Memory B cell (primary cell): ENCODE measurements around the gene UNK.
A peak's percentile ranks its signal among the peaks of the same experiment; 100 is the strongest.

Experiments used
- ATAC-seq: fragments of 150-1000 bp; cut with Tn5 transposase; 2 replicates; pipeline ENCODE4 v1.10.0; 2021; ENCODE audit warnings: low read depth, mild to moderate bottlenecking, moderate library complexity
- DNase-seq, 2 donors: peaks; one replicate each; pipeline ENCODE4 v3.0.0; 2022; ENCODE audit warnings: low spot score in 2 of 2
- H3K27ac Mint-ChIP-seq: one replicate; pipeline ENCODE4 v1.8.0; 2022; ENCODE audit warnings: mild to moderate bottlenecking, moderate library complexity, mixed read lengths
- H3K27me3 Mint-ChIP-seq: one replicate; pipeline ENCODE4 v1.8.0; 2022; ENCODE audit warnings: mixed read lengths
- H3K36me3 Mint-ChIP-seq: one replicate; pipeline ENCODE4 v1.8.0; 2022; ENCODE audit warnings: mild to moderate bottlenecking, mixed read lengths
- H3K4me1 Mint-ChIP-seq: one replicate; pipeline ENCODE4 v1.8.0; 2022; ENCODE audit warnings: mixed read lengths
- H3K4me3 Mint-ChIP-seq: one replicate; pipeline ENCODE4 v1.8.0; 2022; ENCODE audit warnings: mild to moderate bottlenecking, moderate library complexity, mixed read lengths
- H3K9me3 Mint-ChIP-seq: one replicate; pipeline ENCODE4 v1.8.0; 2022; ENCODE audit warnings: mixed read lengths

Gene UNK

DNA sequence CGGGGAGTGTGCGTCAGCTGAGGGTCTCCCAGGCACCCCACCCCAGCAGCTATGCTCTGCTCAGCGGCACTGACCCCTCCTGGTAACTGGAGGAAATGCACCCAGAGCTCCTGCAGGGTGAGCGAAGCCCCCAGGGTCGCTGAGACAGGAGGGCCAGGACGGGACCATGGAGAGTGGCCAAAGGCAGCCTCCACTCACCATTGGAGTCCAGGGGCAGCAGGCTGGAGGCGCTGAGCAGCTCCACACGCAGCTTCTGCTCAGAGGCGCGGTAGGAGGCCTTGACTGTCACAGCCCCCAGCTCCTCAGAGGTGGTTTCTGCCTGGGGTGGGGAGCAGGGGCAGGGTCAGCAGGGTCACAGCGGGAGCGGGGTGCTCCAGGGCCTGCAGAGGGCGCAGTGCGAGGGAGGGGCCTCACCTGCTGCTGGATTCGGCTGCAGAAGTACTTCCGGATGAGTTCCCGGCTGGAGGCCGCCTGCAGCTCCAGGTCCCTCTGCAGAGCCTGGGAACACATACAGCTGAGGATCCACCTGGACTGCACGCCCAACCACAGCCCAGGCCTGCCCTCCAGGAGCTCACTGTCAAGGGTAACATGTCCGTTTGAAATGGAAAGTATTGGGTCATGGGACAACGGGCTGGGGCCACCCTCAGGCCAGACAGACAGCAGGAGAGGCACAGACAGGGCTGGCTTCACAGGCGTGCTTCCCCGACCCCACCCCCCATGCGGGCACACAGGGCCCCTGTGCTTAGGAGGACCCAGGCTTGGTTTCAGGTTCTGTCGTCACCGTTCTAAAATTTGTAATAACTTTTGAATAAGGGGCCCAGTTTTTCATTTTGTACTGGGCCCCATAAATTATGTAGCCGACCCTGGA lies 45.8 kb downstream of the UNK start:
- Mint-ChIP-seq H3K4me3 (no peak overlapping the region), H3K27ac (no peak overlapping the region)

DNA sequence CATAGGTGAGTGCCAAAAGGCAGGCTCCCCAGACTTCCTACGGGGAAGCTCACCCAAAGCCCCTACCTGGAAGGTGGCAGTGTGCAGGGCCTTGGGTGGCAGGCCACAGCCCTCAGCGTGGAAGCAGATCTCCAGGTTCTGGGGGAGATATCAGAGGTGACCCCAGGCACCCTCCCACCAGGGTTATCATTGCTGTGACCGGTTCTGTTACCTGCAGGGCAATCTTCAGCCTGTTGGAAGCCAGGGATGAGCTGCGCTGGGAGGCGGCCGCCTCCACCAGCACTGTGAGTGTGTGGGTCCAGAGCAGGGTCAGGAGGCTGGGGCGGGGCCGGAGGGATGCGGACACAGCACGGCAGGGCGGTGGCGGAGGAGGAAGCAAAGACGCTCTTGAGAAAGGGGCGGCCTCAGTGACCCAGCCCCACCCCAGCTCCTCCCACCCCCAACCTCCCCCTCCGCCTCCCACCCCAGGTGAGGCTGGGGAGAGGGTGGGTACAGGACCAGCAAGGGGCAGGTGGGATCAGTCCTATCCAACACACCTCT lies 46.5 kb downstream of the UNK start:
- no peak overlapping the region for H3K4me3 Mint-ChIP-seq

More for the DNA sequence above, 45.8 kb downstream of the UNK start:
- Mint-ChIP-seq H3K36me3 (peaks cover 20% of the 10 kb centered on the region), H3K9me3 (no peaks in the 10 kb centered on the region), H3K4me1 (peaks cover 8% of the 10 kb centered on the region), H3K27me3 (no peaks in the 10 kb centered on the region)
- DNase-seq: peak; percentile 38 to 50
- ATAC-seq: no peak

DNA sequence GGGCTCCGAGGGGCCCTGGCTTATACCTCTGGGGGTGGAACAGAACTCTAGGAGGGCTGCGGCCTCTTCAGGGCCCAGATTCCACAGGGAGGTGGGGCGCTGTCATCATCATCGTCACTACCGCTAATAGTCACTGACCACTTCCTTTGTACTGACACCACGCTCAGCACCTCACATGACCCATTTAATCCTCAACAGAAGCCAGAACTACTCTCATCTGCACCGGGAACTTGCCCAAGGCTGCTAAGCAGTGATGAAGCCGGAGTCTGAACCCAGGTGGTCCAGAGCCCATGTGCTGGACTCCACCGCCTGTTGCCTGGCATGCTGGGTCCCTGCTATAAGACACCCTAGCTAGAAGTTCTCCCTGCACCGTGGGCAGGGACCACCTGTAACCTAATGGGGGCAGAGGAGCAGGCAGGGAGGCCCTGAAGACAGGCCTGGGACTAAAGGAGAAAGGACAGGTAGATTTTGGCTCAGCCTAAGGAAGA lies 47.6 kb downstream of the UNK start:
- Mint-ChIP-seq H3K9me3 (no peaks in the 10 kb centered on the region), H3K27me3 (no peaks in the 10 kb centered on the region), H3K36me3 (peaks cover 20% of the 10 kb centered on the region), H3K27ac (peak overlapping the region; percentile 72), H3K4me1 (peaks cover 6% of the 10 kb centered on the region), H3K4me3 (no peak overlapping the region)
- ATAC-seq (no peak), DNase-seq (no peak)

More for the DNA sequence above, 46.5 kb downstream of the UNK start:
- H3K27ac Mint-ChIP-seq: no peak overlapping the region
- H3K27me3 Mint-ChIP-seq: no peaks in the 10 kb centered on the region
- peaks cover 8% of the 10 kb centered on the region for H3K4me1 Mint-ChIP-seq
- no peaks in the 10 kb centered on the region for H3K9me3 Mint-ChIP-seq
- DNase-seq: no peak
- peaks cover 20% of the 10 kb centered on the region for H3K36me3 Mint-ChIP-seq
- ATAC-seq: no peak

DNA sequence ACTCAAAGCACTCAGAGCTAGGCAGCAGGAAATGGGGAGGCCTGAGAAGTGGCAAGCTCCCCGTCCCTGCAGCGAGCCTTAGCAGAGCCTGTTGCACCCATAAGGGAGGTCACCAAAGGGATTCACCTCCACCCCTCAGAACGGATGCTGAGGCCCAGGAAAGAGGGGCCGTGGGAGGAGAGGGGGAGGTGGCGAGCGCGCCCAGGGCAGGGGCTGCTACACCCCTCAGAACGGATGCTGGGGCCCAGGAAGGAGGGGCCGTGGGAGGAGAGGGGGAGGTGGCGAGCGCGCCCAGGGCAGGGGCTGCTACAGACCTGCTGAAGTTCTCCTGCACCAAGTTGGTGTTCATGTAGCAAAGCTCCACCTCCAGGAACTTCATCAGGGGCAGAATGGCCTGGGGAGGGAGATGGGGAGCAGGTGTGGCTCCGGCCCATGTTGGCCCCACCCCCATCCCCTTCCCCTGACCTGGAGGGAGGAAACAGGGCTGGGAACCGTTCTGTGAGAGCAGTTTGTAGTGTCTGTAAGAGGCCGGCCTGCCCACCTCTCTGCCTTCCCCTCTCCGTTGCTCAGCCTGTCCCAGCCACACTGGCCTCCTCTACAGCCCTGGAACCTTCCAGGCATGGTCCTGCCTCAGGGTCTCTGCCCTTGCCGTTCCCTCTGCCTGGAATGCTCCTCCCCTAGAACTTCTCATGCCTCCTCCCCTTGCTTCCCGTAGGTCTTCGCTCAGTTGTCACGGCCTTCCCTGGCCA lies 48.2 kb downstream of the UNK start:
- H3K27ac Mint-ChIP-seq: peak overlapping the region; percentile 72
- no peak for ATAC-seq
- H3K36me3 Mint-ChIP-seq: peaks cover 20% of the 10 kb centered on the region
- no peak overlapping the region for H3K4me3 Mint-ChIP-seq
- no peak for DNase-seq
- H3K9me3 Mint-ChIP-seq: no peaks in the 10 kb centered on the region
- H3K27me3 Mint-ChIP-seq: no peaks in the 10 kb centered on the region
- peaks cover 6% of the 10 kb centered on the region for H3K4me1 Mint-ChIP-seq

DNA sequence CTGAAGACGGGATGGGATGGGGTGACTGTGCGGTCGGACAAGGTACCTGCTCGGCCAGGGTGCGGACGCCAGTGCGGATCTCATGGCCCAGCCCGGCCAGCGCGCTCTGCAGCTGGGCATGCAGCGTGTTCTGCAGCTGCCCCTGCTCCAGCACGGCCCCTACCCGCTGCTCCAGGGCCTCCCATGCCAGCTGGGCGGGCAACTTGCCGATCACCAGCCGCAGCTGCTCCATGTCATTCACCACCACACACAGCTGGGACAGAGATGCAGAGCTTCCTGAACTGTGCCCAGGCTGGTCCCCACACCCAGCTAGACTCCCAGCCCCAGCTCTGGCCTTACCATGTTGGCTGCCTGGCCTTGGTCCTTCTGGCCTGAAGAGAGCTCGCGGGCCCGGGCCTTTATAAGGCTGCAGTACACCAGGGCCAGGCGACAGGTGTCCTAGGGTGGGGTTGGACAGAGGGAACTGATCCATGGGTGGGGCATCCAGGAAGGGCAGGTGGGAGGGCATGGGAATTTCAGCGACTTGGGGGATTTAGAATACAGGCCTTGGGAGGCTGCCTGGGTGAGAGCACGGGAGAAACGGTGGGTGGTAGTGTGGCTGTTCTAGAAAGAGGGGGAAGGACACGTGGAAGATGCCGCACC lies 49.8 kb downstream of the UNK start:
- DNase-seq: no peak
- Mint-ChIP-seq H3K9me3 (no peaks in the 10 kb centered on the region), H3K4me3 (no peak overlapping the region), H3K36me3 (peaks cover 23% of the 10 kb centered on the region), H3K27me3 (no peaks in the 10 kb centered on the region), H3K4me1 (peaks cover 4% of the 10 kb centered on the region), H3K27ac (no peak overlapping the region)
- no peak for ATAC-seq

DNA sequence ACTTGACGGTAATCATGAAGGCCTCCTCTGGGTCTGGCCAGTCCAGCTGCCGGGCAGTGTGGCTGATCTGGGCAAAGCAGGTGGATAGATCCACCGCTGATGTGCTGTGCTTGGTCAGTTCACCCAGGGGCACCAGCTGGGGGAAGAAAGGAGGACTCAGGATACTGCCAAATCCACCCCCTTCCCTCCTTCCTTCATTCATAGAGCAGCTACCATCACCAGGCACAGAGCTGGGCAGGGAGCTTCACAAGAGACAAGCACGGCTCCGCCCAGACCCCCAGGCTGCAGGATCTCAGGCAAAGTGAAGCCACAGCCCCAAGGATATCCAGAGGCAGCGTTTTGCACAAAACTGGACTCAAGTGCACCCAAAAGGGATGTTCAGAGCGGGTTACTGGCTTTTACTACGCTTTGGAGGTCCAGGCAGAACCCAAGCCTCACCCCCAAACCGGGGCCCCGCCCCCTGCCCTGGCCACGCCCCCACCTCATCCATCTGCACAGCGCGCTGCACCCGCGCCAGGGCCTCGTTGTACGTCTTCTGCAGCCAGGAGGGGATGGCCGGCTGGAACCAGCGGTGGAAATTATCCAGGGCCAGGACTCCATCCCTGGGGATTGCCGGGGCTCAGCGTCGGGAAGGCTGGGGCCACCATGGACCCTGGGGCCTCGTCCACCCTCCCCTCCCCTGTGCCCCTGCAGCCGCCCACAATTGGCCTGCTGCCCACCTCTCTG lies 50.5 kb downstream of the UNK start:
- ATAC-seq (no peak), DNase-seq (no peak)
- no peak overlapping the region for H3K27ac Mint-ChIP-seq
- no peaks in the 10 kb centered on the region for H3K9me3 Mint-ChIP-seq
- no peaks in the 10 kb centered on the region for H3K27me3 Mint-ChIP-seq
- no peak overlapping the region for H3K4me3 Mint-ChIP-seq
- H3K4me1 Mint-ChIP-seq: peaks cover 4% of the 10 kb centered on the region
- H3K36me3 Mint-ChIP-seq: peaks cover 21% of the 10 kb centered on the region

DNA sequence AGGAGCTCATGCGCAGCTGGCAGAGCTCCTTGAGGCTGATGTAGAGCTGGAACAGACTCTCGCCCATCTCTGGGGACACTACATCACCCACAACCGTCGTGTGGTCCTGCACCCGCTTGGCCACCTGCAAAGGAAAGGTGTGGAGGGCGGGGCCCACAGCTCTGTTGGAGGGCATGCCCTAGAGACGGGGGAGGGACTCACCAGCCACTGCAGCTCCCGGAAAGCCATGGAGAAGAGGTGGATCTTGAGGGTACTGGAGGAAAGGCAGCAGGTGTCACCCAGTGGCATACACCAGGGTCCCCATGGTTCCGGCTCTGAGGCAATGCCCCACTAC lies 51.0 kb downstream of the UNK start:
- DNase-seq: no peak
- peaks cover 4% of the 10 kb centered on the region for H3K4me1 Mint-ChIP-seq
- H3K27me3 Mint-ChIP-seq: no peaks in the 10 kb centered on the region
- H3K27ac Mint-ChIP-seq: no peak overlapping the region
- no peaks in the 10 kb centered on the region for H3K9me3 Mint-ChIP-seq
- H3K4me3 Mint-ChIP-seq: no peak overlapping the region
- no peak for ATAC-seq
- H3K36me3 Mint-ChIP-seq: peaks cover 19% of the 10 kb centered on the region

DNA sequence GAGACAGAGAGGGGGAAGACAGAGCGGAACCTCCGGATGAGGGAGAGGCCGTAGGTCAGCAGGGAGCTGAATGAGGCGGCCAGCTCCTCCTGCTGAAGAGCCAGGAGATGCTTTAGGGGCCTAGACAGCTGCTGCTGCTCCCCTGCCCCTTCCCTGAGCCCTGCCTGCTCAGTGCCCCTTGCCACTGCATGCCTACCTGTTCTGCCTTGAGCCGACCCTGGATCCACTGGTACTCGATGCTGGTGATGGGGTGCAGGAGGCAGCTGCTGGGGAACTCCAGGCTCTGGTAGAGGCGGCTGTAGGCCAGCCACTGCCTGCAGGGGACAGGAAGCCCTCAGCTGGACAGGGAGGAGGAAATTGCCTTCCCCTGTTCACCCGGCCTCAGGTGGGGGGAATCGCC lies 52.0 kb downstream of the UNK start:
- Mint-ChIP-seq H3K4me3 (no peak overlapping the region), H3K27me3 (no peaks in the 10 kb centered on the region), H3K4me1 (peaks cover 4% of the 10 kb centered on the region), H3K9me3 (no peaks in the 10 kb centered on the region), H3K27ac (no peak overlapping the region), H3K36me3 (peaks cover 18% of the 10 kb centered on the region)
- ATAC-seq (no peak), DNase-seq (no peak)

DNA sequence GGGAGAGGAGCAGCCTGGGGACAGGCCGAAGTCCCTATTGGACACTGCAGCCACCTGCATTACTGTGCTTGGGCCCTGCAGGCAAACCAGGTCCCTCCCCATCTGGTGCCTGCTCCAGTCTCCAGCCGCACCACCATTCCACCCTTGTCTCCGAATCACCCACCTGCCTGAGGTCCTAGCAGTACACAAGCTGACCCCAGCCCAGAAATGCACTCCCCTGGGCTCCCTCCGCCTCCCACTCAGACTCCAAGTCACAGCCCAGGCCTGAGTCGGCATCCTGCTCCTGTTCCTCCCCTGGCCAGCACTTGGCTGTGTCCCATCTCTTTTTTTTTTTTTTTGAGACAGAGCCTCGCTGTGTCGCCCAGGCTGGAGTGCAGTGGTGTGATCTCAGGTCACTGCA lies 53.3 kb downstream of the UNK start:
- Mint-ChIP-seq H3K27me3 (no peaks in the 10 kb centered on the region), H3K4me3 (no peak overlapping the region), H3K9me3 (no peaks in the 10 kb centered on the region), H3K4me1 (peaks cover 7% of the 10 kb centered on the region), H3K36me3 (peaks cover 16% of the 10 kb centered on the region), H3K27ac (no peak overlapping the region)
- ATAC-seq: no peak
- no peak for DNase-seq

DNA sequence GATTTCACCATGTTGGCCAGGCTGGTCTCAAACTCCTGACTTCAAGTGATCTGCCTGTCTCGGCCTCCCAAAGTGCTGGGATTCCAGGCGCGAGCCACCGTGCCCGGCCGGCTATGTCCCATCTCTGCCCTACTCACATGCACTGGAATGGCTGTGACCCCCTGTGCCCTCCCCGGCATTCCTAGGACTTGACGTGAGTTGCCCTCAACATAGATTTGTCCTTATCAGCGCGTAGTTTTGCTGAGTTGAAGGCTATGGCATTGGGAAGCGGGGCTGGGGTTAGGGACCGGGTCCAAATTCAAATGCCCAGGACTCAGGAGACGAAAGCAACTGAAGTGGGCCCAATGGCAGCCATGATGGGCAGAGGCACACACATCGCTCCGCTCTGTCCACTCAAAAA lies 53.8 kb downstream of the UNK start:
- Mint-ChIP-seq H3K36me3 (peaks cover 12% of the 10 kb centered on the region), H3K27ac (no peak overlapping the region), H3K27me3 (no peaks in the 10 kb centered on the region), H3K4me1 (peaks cover 5% of the 10 kb centered on the region), H3K4me3 (no peak overlapping the region), H3K9me3 (no peaks in the 10 kb centered on the region)
- DNase-seq (no peak), ATAC-seq (no peak)

DNA sequence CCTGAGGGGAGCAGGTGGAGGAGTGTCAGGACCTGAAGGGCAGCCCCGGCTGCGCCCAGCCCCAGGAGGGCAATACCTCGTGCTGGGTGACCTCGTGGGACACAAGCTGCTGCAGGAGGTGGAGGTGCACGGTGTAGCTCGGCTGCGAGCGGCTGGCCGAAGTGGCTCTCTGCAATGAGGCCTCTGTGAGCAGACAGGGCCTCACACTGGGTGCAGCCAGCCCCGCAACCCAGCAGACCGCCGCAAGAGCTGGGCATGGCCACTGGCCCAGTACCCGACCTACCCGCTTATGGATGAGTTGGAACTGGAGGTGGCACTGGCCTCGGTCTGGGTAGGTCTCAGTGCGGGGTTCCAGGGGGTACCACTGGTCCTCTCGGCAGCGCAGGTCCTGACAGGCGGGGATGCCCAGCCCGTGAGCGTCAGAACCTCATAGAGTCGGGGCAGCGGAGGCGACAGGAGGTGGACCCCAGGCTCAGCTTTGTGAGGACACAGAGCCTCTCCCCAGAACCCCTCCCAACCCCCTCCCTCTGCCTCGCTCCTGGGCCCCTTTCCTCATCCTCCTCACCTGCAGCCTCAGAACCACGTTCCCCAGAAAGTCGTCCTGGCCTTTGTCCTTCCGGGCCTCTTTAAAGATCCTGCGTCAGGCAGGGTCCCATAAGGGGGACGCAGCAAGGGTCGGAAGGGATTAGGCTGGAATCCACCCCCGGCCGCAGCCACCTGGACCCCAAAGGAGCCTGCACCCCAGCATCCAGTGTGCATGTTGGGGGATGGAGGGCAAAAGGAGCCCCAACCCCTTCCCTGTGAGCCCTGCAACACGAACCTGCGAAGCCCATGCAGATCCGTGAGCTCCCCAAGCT lies 55.6 kb downstream of the UNK start:
- Mint-ChIP-seq H3K36me3 (peaks cover 5% of the 10 kb centered on the region), H3K4me1 (peaks cover 9% of the 10 kb centered on the region), H3K9me3 (no peaks in the 10 kb centered on the region), H3K4me3 (no peak overlapping the region), H3K27me3 (no peaks in the 10 kb centered on the region), H3K27ac (no peak overlapping the region)
- ATAC-seq (no peak), DNase-seq (no peak)

DNA sequence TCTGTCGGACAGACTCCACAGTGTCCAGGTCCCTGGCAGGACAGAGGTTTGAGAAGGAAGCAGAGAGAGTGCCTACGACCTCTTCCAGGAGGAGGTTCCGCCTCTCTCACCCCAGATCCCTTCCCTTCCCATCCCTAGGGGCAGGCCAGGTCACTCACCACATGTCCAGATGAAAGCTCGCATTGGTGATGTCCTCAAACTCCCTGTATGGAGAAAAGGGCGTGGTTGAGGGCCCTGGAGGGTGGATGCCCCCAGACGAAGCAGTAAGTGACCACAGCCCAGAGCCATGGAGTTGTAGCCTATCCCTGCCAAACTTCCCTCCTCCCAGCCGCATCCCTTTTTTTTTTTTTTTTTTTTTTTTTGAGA lies 56.2 kb downstream of the UNK start:
- Mint-ChIP-seq H3K27ac (no peak overlapping the region), H3K4me3 (no peak overlapping the region), H3K36me3 (peaks cover 7% of the 10 kb centered on the region), H3K4me1 (peaks cover 13% of the 10 kb centered on the region), H3K9me3 (no peaks in the 10 kb centered on the region), H3K27me3 (no peaks in the 10 kb centered on the region)
- ATAC-seq (no peak), DNase-seq (no peak)

DNA sequence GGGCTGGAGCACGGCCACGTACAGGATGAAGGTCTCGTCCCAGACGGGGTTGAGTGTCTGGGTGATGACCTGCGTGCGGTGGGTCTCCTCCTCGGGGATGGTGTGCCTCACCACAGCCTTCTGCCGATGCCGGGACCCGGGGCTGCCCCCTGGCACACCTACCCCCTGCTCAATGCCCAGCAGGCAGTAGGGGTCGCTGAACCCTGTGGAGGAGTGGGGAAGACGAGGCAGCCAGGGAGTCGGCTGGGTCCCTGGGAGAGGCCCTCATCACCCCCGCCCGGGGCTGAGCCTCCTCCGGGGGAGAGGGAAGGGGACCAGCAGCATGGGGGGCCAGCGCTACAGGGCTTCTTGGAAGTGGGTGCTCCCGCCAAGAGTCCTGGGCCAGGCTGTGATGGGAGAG lies 57.8 kb downstream of the UNK start:
- DNase-seq (no peak), ATAC-seq (no peak)
- Mint-ChIP-seq H3K27ac (no peak overlapping the region), H3K9me3 (no peaks in the 10 kb centered on the region), H3K36me3 (peaks cover 12% of the 10 kb centered on the region), H3K4me1 (peaks cover 13% of the 10 kb centered on the region), H3K27me3 (no peaks in the 10 kb centered on the region), H3K4me3 (peak overlapping the region; percentile 32)
